ENCODE data around the gene DLST.

GRCh38 chr14:74848768-74849167 lies 32.9 kb upstream of the DLST start:
- TF ChIP-seq POLR2A (IDR thresholded peaks at IDR 0.05; ENCODE audit: low read length): no peak
- no peak for TF ChIP-seq REST (IDR thresholded peaks at IDR 0.05)
- no peak for TF ChIP-seq CTCF (IDR thresholded peaks at IDR 0.05)
- no peak for TF ChIP-seq MYC (IDR thresholded peaks at IDR 0.05; ENCODE audit: borderline replicate concordance, low read length)
- no peak for TF ChIP-seq CEBPB (IDR thresholded peaks at IDR 0.05)
- no peak for TF ChIP-seq BHLHE40 (IDR thresholded peaks at IDR 0.05; ENCODE audit: low read depth, low read length)
- no peak for TF ChIP-seq RAD21 (conservative IDR thresholded peaks at IDR 0.05 in 1 of 2, IDR thresholded peaks at IDR 0.05 in 1 of 2)
- no peak for TF ChIP-seq PHF8 (IDR thresholded peaks at IDR 0.05; ENCODE audit: borderline replicate concordance, low read depth)
- TF ChIP-seq MAZ (IDR thresholded peaks at IDR 0.05; ENCODE audit: borderline replicate concordance, low read depth, low read length): no peak
- TF ChIP-seq JUNB (IDR thresholded peaks at IDR 0.05): no peak
- no peak for TF ChIP-seq USF2 (IDR thresholded peaks at IDR 0.05)
- no peak for TF ChIP-seq CBX8 (IDR thresholded peaks at IDR 0.05)
- no peak for TF ChIP-seq EP300 (IDR thresholded peaks at IDR 0.05)
- TF ChIP-seq HDAC2 (IDR thresholded peaks at IDR 0.05): no peak
